PC-9 (cell line): ENCODE data around the gene TSFM. TPM values are rescaled to one million over a fixed set of nuclear protein-coding genes. Genes with fewer than 3 reads are reported as not detected.

Experiments used
- BruUV-seq: library from RNA; stranded (reverse); fragments of 400-500 nt; replicated peaks from 2 replicates; lab custom pipeline; 2021; lab: Mats Ljungman, UMichigan
- CTCF ChIA-PET: fragments of 300-600 bp; sonication (Branson Sonifier 250); formaldehyde crosslinking; loops from one replicate; lab custom pipeline; 2022; ENCODE audit warnings: antibody characterized with exemption; lab: Charles Lee
- POLR2A ChIA-PET: fragments of 300-600 bp; sonication (Branson Sonifier 250); formaldehyde crosslinking; loops from one replicate; lab custom pipeline; 2022; ENCODE audit warnings: antibody characterized with exemption; ENCODE audit not compliant: unreplicated experiment; lab: Charles Lee
- DNase-seq, 2 experiments: peaks; one replicate each; pipeline versions ENCODE4 v3.0.0 to v3.0.0-alpha.2; 2015 to 2022; ENCODE audit warnings: mixed read lengths in 1 of 2
- H2AFZ ChIP-seq: fragments of 200-600 bp; sonication (generic); 2 replicates; pipeline ENCODE4 v1.8.1; 2017; ENCODE audit warnings: antibody characterized with exemption
- H3F3A ChIP-seq: fragments of 200-600 bp; sonication (generic); 2 replicates; pipeline ENCODE4 v1.8.1; 2017; ENCODE audit warnings: antibody characterized with exemption, mild to moderate bottlenecking, low read depth; ENCODE audit not compliant: insufficient read depth
- H3K27ac ChIP-seq: fragments of 200-600 bp; sonication (generic); 2 replicates; pipeline ENCODE4 v1.6.1; 2016; ENCODE audit warnings: mixed run types
- H3K27me3 ChIP-seq: fragments of 200-600 bp; sonication (generic); 2 replicates; pipeline ENCODE4 v1.6.1; 2016; ENCODE audit warnings: low read depth, mixed run types; ENCODE audit not compliant: insufficient read depth
- H3K36me3 ChIP-seq: fragments of 200-600 bp; sonication (generic); 2 replicates; pipeline ENCODE4 v1.6.1; 2016; ENCODE audit warnings: low read depth, mixed run types
- H3K4me1 ChIP-seq: fragments of 200-600 bp; sonication (generic); replicated peaks from 2 replicates; pipeline ENCODE4 v1.6.1; 2016; ENCODE audit warnings: mixed run types; ENCODE audit not compliant: insufficient read depth
- H3K4me2 ChIP-seq: fragments of 200-600 bp; sonication (generic); 2 replicates; pipeline ENCODE4 v1.6.1; 2017; ENCODE audit warnings: mixed run types
- H3K4me3 ChIP-seq: fragments of 200-600 bp; sonication (generic); 2 replicates; pipeline ENCODE4 v1.6.1; 2016; ENCODE audit warnings: mixed run types
- H3K79me2 ChIP-seq: fragments of 200-600 bp; sonication (generic); 2 replicates; pipeline ENCODE4 v1.6.1; 2017; ENCODE audit warnings: low read depth, mixed run types
- H3K9me2 ChIP-seq: fragments of 200-600 bp; sonication (generic); 2 replicates; pipeline ENCODE4 v1.8.1; 2017; ENCODE audit warnings: mild to moderate bottlenecking; ENCODE audit not compliant: insufficient read depth
- H3K9me3 ChIP-seq: fragments of 200-600 bp; sonication (generic); 2 replicates; pipeline ENCODE4 v1.8.1; 2016; ENCODE audit warnings: low read depth; ENCODE audit not compliant: insufficient read depth
- H4K20me1 ChIP-seq: fragments of 200-600 bp; sonication (generic); 2 replicates; pipeline ENCODE4 v1.8.1; 2017; ENCODE audit not compliant: insufficient read depth
- CTCF ChIP-seq: fragments of 200-600 bp; sonication (generic); conservative IDR thresholded peaks from 2 replicates; pipeline ENCODE4 v1.6.1; 2017; ENCODE audit warnings: mixed run types, antibody characterized with exemption, mild to moderate bottlenecking, moderate library complexity
- EZH2 ChIP-seq: fragments of 200-600 bp; sonication (generic); IDR thresholded peaks from 2 replicates; pipeline ENCODE4 v1.8.0; 2017; ENCODE audit warnings: antibody characterized with exemption, low read depth
- intact Hi-C: fragments of 100-400 bp; cut with micrococcal nuclease; formaldehyde crosslinking; loops from one replicate; pipeline ENCODE4 v1.10.0; 2022; ENCODE audit not compliant: unreplicated experiment
- total RNA-seq: library from RNA; stranded (reverse); gene quantifications from 2 replicates; pipeline ENCODE4 v1.2.3, GENCODE V29; 2021

The TSFM gene
- total RNA-seq, 1 experiment from 2014 or later: 44.8 TPM

GRCh38 chr12:57797933-57798332, 15.3 kb downstream of the TSFM start:
- Histone ChIP-seq H3K9me3 (no peaks in the 10 kb centered on the region), H3K4me2 (no peak overlapping the region), H3K27me3 (no peaks in the 10 kb centered on the region), H4K20me1 (0 out of 2 replicates have a peak, but pooled peaks cover 5% of the 10 kb centered on the region), H3F3A (peaks cover 20% of the 10 kb centered on the region), H3K27ac (no peak overlapping the region), H3K4me3 (no peak overlapping the region), H3K36me3 (peaks cover 30% of the 10 kb centered on the region; the same call in 1 of the 2 replicates), H3K9me2 (no peaks in the 10 kb centered on the region), H3K79me2 (no peaks in the 10 kb centered on the region; the same call in 1 of the 2 replicates), H3K4me1 (peaks cover 25% of the 10 kb centered on the region), H2AFZ (no peak overlapping the region)
- intact Hi-C loops: no loop called here
- BruUV-seq: no TSS peak
- TF ChIP-seq EZH2: no peak
- no peak for TF ChIP-seq CTCF
- CTCF ChIA-PET: no interaction called here
- no peak for DNase-seq
- POLR2A ChIA-PET: no interaction called here

GRCh38 chr12:57800965-57801364, 18.4 kb downstream of the TSFM start:
- TF ChIP-seq CTCF (no peak), EZH2 (no peak)
- intact Hi-C loops: no loop called here
- Histone ChIP-seq H3F3A (peaks cover under 1% of the 10 kb centered on the region; the same call in 1 of the 2 replicates), H3K79me2 (no peaks in the 10 kb centered on the region; the same call in 1 of the 2 replicates), H3K4me1 (peaks cover under 1% of the 10 kb centered on the region; the same call in 1 of the 2 replicates), H3K36me3 (peaks cover 21% of the 10 kb centered on the region; the same call in 1 of the 2 replicates), H2AFZ (no peak overlapping the region), H4K20me1 (0 out of 2 replicates have a peak, but pooled peaks cover 4% of the 10 kb centered on the region), H3K27ac (no peak overlapping the region), H3K4me2 (no peak overlapping the region), H3K4me3 (no peak overlapping the region), H3K9me2 (no peaks in the 10 kb centered on the region), H3K9me3 (no peaks in the 10 kb centered on the region), H3K27me3 (no peaks in the 10 kb centered on the region)
- BruUV-seq: no TSS peak
- CTCF ChIA-PET: interaction anchor here (0.6 kb wide), 1 partner anchor 96 kb away, joined by 6 read pairs; no protein-coding TSS in a partner anchor
- DNase-seq: no peak
- POLR2A ChIA-PET: no interaction called here

GRCh38 chr12:57802607-57803006, 20.0 kb downstream of the TSFM start:
- H4K20me1 ChIP-seq: no peaks in the 10 kb centered on the region
- H3K79me2 ChIP-seq: no peaks in the 10 kb centered on the region
- no peaks in the 10 kb centered on the region for H3K27me3 ChIP-seq
- TF ChIP-seq CTCF (no peak), EZH2 (no peak)
- H3F3A ChIP-seq: no peaks in the 10 kb centered on the region
- no TSS peak for BruUV-seq
- no peaks in the 10 kb centered on the region for H3K4me1 ChIP-seq
- peaks cover 5% of the 10 kb centered on the region; the same call in 1 of the 2 replicates for H3K36me3 ChIP-seq
- no peak overlapping the region for H3K4me2 ChIP-seq
- intact Hi-C loops: loop anchor here (1.0 kb wide), 1 partner anchor 103 kb away; no protein-coding TSS in a partner anchor
- no peak overlapping the region for H3K4me3 ChIP-seq
- H2AFZ ChIP-seq: no peak overlapping the region
- no peak for DNase-seq
- H3K9me2 ChIP-seq: no peaks in the 10 kb centered on the region
- CTCF ChIA-PET: no interaction called here
- no peak overlapping the region for H3K27ac ChIP-seq
- no peaks in the 10 kb centered on the region for H3K9me3 ChIP-seq
- POLR2A ChIA-PET: no interaction called here
